ENCODE results near the gene HS6ST3. TPM values are rescaled to one million over a fixed set of nuclear protein-coding genes. Genes with fewer than 3 reads are reported as not detected.

The HS6ST3 gene
- total and polyA plus RNA-seq, 12 donors, result 2.1 to 27.1 (median 6.2) TPM

GRCh38 chr13:96615252-96615651 lies 525.3 kb downstream of the HS6ST3 start:
- Histone ChIP-seq H3K27ac (no peak overlapping the region), H3K36me3 (replicated peaks in 1 of 2) (no peaks in the 10 kb centered on the region), H3K4me1 (replicated peaks in 1 of 2) (no peaks in the 10 kb centered on the region), H3K4me3 (no peak overlapping the region), H3K9me3 (replicated peaks in 1 of 3) (no peaks in the 10 kb centered on the region), H3K27me3 (no peaks in the 10 kb centered on the region)
- intact Hi-C loops (cut with DNase I), result no loop called here
- DNase-seq, result no peak
- no peak for TF ChIP-seq CTCF (IDR thresholded peaks at IDR 0.05)
- no peak for TF ChIP-seq POLR2A (IDR thresholded peaks at IDR 0.05)
- WGBS, 4 donors, result 73 to 100% (median 88%) methylated on average over 1 of the region's 1 CpG

- Histone ChIP-seq H3K9me3 (replicated peaks in 1 of 3) (no peaks in the 10 kb centered on the region), H3K4me3 (no peak overlapping the region), H3K27me3 (no peaks in the 10 kb centered on the region), H3K36me3 (replicated peaks in 1 of 2) (no peaks in the 10 kb centered on the region), H3K27ac (no peak overlapping the region), H3K4me1 (replicated peaks in 1 of 2) (no peaks in the 10 kb centered on the region)
- no peak for TF ChIP-seq POLR2A (IDR thresholded peaks at IDR 0.05)
- no peak for TF ChIP-seq CTCF (IDR thresholded peaks at IDR 0.05)
- DNase-seq, result no peak
- intact Hi-C loops (cut with DNase I), result no loop called here
- WGBS, 4 donors, result 77 to 80% (median 79%) methylated on average over 2 of the region's 2 CpGs
These were observed 527.6 kb downstream of the HS6ST3 start for GRCh38 chr13:96617528-96617927.

- no peak overlapping the region for H3K27ac ChIP-seq
- no peaks in the 10 kb centered on the region for H3K4me1 ChIP-seq (replicated peaks in 1 of 2)
- no peak for TF ChIP-seq CTCF (IDR thresholded peaks at IDR 0.05)
- TF ChIP-seq POLR2A (IDR thresholded peaks at IDR 0.05), result no peak
- no peaks in the 10 kb centered on the region for H3K9me3 ChIP-seq (replicated peaks in 1 of 3)
- H3K4me3 ChIP-seq, result no peak overlapping the region
- WGBS, 4 donors, result 71 to 79% (median 77%) methylated on average over 3 of the region's 3 CpGs
- DNase-seq, result no peak
- H3K36me3 ChIP-seq (replicated peaks in 1 of 2), result no peaks in the 10 kb centered on the region
- no peaks in the 10 kb centered on the region for H3K27me3 ChIP-seq
- intact Hi-C loops (cut with DNase I), result no loop called here
These were observed 531.8 kb downstream of the HS6ST3 start for GRCh38 chr13:96621634-96622183.

- Histone ChIP-seq H3K4me1 (replicated peaks in 1 of 2) (no peaks in the 10 kb centered on the region), H3K27me3 (no peaks in the 10 kb centered on the region), H3K4me3 (no peak overlapping the region), H3K27ac (no peak overlapping the region), H3K36me3 (replicated peaks in 1 of 2) (no peaks in the 10 kb centered on the region), H3K9me3 (replicated peaks in 1 of 3) (no peaks in the 10 kb centered on the region)
- WGBS, 4 donors, result 88 to 98% (median 92%) methylated on average over 2 of the region's 2 CpGs
- no peak for TF ChIP-seq CTCF (IDR thresholded peaks at IDR 0.05)
- TF ChIP-seq POLR2A (IDR thresholded peaks at IDR 0.05), result no peak
- no peak for DNase-seq
- intact Hi-C loops (cut with DNase I), result no loop called here
These were observed 539.4 kb downstream of the HS6ST3 start for GRCh38 chr13:96629331-96629730.

All from adrenal gland (tissue), 12 donors.